DMS153 treated with DMSO at 0.1 percent for 48 hours (cell line): ENCODE results near the gene RPTOR.
"Not testable (repeated sequence)": the region's sequence is repeated elsewhere in the genome, so short reads cannot be mapped to it uniquely, and the experiment has no call there.

Source experiments
- DNase-seq: peaks from one replicate; lab custom pipeline; 2025; ENCODE audit not compliant: unreplicated experiment; lab: John Stamatoyannopoulos, UW

The RPTOR gene

DNA sequence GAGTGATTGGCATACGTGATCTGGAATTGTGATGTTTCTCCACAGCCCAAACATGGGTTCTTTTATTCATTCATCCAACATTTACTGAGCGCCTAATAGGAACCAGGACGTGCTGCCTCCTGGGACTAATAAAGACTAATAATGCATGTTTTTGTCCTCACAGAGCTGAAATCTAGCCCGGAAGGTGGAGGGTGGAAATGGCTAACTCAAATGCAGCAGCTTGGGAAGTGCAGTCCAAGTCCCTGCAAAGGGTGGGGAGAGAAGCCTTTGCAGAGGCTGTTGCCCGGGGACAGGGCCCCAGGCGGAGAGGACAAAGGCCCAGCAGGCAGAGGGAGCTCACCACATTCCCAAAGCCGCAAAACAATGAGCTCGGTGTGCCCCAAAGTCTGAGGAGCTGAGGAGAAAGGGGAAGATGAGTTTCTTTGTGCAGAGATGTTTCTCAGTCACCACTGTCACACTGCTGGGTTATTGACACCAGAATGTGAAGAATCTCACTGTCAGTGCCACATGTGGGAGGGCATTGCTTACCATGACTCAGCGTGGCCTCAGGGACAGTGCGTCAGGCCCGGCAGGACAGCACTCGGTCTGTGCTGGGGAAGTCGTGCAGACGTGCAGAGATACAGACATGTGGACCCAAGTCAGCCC, 328.8 kb downstream of the RPTOR start:
- DNase-seq = no peak

DNA sequence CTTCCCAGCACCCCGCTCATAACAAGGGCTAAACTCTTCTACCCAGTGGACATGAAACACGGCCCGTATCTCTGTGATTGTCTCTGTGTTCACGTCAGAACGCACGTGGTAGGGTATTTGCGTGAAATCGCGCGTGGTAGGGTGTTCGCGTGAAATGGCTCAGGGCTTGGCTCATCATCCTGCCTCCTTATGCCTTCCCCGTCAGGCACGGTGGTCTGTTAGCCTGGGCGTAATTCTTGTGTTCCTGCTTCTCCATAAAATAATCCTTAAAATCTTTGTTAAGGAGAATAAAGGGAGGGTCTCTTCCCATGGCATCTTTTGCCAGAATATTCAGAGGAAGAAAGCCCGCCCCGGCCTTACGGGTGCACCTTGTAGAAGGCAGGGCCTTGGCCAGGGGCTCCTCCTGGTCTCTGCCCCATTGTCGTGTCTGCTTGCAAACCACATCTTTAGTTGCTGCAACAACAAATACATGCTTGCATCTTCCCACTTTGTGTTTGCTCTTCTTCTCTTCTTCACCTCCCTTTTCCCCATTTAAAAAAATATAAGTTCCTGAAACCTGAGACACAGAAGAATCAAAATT, 330.3 kb downstream of the RPTOR start:
- DNase-seq = no peak

DNA sequence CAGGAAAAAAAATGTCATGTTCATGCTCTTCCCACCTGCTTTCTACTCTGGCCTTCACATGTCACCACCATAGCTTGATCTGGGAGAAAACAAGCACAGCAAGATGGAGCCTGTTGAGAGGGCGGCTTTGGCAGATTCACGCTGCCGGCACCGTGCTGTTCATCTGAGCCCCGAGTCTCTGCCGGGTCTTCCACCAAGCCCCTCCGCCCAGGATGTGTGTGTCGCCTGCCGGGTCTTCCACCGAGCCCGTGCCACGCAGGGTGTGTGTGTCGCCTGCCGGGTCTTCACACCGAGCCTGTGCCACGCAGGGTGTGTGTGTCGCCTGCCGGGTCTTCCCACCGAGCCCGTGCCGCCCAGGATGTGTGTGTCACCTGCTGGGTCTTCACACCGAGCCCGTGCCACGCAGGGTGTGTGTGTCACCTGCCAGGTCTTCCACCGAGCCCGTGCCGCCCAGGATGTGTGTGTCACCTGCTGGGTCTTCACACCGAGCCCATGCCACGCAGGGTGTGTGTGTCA, 330.9 kb downstream of the RPTOR start:
- DNase-seq = not testable (repeated sequence)

DNA sequence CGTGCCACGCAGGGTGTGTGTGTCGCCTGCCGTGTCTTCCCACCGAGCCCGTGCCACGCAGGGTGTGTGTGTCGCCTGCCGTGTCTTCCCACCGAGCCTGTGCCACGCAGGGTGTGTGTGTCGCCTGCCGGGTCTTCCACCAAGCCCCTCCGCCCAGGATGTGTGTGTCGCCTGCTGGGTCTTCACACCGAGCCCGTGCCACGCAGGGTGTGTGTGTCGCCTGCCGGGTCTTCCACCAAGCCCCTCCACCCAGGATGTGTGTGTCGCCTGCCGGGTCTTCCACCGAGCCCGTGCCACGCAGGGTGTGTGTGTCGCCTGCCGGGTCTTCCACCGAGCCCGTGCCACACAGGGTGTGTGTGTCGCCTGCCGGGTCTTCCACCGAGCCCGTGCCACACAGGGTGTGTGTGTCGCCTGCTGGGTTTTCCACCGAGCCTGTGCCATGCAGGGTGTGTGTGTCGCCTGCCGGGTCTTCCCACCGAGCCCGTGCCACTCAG, 331.9 kb downstream of the RPTOR start:
- not testable (repeated sequence) for DNase-seq

DNA sequence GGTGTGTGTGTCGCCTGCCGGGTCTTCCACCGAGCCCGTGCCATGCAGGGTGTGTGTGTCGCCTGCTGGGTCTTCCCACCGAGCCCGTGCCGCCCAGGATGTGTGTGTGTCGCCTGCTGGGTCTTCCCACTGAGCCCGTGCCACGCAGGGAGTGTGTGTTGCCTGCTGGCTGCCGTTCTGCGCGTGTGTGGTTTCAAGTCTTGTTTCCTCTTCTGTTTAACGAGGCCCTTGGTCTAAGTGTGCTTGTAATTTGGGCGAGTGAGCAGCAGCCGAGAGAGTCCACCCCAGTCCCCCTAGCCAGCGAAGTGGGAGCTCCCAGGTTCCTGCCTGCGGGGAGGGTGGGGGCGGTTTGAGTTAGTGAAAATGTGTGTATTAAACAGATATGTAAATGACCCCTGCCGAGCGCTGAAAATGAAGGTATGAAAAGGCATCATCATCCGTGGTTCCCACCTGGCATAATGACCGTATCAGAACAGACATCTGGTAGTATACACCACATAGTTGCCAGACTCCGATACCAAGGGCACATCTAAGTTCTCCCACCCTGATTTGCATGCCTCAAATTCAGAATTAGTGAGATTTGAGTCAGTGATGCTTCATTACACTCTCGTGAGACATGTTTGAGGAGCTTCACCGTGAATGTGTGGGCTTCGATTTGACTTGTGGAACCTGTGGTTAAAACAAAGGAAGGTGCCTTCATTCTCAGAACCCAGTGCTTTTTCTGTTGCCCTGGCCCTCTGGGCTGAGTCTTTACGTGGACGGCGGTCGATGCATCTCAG, 332.5 kb downstream of the RPTOR start:
- DNase-seq = no peak

DNA sequence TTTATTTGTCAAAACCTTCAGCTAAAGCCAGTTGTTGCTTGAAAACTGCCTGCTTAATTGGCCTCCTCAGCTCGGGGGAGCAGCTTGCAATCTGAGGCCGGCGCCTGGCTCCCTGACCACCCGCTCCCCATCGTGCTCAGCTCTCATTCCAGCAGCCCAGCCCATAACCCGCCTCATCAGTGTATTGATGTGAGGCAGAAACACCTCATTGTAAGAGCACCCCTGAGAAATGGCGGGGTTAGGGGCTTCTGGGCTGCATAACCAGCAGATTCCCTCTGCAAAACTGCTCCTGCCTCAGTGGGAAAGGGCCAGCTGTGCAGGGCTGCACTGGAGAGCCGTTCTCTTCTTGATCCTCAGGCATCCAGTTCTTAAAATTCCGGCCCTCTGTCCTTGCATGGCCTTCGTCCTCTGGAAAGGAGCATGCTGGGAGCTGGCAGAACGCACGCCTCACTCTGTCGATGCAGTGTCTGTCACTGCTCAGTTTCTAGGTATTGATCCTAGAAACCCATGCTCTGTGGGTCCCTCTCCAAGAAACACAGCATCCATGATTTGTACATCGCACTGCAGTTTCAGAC, 333.2 kb downstream of the RPTOR start:
- no peak for DNase-seq

DNA sequence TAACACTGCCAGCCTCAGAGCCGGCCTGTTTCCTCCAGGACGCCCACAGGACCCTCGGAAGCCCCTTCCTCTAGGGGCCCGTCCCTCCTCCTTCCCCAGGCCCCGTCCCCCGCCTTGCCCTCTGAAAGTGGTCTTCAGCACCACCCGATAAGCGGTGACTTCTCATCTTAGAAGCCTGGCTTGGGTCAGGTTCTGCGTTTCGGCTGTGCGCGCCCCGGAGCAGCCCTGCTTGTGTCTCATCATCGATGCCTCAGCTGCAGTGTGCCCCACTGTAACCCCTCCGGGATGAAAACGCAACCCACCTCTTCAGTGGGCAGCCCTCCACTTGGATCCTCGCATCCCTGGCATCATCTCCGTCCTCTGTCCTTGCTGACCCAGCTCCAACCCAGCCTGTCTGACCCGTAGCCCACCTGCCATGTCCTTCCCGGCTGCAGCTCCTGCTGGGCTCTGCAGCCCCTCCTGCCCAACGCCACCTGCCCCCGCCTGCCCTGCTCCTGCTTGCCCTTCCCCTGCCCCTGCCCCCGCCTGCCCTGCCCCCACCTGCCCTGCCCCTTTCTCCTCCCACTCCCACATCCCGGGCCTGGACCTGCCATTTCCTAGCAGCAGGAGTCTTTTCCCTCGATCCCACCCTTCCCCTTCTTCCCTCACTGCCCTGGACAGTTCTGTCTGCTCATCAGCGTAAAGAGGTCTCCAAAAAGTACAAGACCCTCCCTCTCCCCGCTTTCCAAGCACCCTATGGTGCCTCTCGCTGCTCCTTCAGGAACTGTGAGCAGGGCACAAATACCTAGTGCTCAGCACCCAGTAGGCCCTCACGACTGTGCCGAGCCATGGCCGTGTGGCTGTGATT, 334.5 kb downstream of the RPTOR start:
- DNase-seq = no peak

DNA sequence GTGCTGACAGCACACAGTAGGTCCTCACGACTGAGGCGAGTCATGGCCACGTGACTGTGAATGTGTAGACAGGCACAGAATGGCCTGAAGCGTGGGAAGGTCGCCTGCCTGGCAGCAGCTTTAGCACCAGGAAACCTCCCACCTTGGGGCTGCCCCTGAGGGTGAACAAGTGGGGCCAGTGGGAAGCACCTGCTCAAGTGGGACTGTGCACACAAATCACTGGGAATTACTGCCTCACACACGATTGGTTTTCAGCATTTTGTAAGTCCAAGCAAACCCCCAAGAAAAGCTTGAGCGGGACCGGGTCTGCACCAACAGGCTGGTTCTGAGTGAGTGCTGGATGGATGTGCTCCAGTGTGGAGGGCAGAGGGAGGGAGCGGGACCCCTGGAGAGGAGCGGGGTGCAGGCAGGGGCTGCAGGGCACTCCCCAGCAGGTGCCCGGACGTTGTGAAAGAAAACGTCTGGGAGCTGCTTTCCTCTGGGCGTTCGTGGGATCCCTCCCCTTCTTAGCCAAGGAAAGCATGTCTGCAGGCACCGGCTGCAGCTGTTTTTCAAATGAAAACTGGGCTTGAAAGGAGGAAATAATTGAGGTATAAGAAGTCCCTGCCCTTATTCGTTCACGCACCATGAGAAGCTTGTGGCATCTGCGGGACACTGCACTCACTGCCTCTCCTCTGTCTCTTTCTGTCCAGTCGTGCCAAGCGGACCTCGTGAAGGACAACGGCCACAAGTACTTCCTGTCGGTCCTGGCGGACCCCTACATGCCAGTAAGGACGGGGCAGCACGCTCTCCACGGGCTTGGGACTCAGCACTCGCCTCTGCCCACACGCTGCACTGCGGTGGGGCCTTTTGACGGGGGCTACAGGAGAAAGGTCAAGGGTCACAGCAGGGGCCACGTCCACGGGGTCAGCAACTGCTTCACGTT, 335.3 kb downstream of the RPTOR start:
- no peak for DNase-seq

DNA sequence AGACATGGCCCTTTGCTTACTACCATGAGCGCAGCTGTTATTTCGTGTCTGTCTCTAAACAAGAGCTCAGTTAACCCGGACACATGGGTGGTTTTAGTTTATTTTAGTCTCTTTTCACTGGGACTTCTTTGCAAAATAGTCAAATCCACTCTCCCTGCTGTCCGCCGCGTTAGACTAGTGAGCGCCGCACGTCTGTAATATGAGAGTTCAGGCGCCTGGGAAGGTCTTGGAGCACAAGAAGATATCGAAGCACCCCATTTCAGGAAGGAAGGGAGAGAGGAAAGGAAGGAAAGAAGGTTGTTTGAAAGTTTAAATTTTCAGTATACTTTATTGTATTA, 336.0 kb downstream of the RPTOR start:
- DNase-seq = no peak

DNA sequence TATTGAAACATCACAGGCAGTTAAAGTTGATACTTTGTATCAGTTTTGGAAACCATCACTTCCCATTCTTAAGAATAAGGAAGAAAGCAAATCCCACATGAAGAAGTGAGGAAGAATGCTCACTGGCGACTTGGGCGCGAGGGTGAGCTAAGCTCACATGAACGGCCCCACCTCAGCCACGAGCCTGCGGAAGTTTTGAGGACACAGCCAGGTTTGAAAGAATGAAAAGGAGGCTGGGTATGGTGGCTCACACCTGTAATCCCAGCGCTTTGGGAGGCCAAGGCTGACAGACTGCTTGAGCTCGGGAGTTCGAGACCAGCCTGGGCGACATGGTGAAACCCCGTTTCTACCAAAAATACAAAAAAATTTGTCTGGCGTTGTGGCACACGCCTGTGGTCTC, 336.7 kb downstream of the RPTOR start:
- no peak for DNase-seq

DNA sequence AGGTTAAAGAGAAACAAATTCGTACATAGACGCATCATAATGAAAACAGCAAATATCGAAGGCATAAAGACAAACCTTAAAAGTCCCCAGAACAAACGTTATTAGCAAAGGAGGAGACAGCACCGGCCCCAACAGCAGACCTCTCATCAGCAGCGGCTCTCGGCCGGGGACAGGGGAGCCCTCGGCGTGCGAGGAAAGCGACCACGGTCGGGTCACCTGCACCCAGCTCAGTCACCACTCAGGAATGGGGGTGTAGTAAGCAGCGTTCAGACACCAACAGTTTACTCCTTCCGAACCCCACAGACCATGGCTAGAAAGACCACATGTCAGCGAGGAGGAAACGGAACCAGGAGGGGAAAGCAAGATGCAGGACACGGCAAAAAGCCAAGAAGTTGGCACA, 337.7 kb downstream of the RPTOR start:
- no peak for DNase-seq

DNA sequence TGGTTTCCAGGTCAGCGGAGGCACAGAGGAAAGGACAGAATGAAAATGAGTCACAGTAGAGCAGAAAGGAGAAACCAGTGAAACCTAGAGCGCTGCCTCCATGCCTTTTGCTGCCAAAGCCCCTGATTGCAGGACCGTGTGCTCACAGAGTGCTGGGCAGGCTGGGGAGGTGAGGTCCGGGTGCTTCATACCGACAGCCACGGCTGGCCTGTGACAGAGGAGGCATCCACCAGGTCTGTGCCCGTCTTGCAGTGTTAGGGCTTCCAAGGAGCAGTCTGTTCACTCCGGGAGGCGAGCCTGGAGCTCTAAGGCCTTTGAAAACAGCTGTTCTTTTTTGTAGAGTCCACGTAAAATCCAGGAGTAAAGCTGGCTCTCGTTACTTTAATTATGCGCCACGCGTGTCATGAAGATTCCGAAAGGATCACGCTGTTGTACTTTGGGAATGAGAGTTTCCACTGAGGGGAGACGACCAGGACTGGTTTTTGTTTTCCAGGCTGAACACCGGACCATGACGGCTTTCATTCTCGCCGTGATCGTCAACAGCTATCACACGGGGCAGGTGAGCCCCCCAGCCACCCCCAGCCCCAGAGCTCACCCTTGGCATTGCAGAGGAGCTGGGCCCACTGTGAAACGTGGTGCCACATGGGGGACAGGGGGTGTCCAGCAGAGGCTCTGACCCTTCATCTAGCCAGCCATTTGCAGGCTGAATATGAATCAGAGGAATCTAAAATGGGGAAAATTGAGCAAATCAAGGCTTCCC, 338.5 kb downstream of the RPTOR start:
- DNase-seq = no peak

DNA sequence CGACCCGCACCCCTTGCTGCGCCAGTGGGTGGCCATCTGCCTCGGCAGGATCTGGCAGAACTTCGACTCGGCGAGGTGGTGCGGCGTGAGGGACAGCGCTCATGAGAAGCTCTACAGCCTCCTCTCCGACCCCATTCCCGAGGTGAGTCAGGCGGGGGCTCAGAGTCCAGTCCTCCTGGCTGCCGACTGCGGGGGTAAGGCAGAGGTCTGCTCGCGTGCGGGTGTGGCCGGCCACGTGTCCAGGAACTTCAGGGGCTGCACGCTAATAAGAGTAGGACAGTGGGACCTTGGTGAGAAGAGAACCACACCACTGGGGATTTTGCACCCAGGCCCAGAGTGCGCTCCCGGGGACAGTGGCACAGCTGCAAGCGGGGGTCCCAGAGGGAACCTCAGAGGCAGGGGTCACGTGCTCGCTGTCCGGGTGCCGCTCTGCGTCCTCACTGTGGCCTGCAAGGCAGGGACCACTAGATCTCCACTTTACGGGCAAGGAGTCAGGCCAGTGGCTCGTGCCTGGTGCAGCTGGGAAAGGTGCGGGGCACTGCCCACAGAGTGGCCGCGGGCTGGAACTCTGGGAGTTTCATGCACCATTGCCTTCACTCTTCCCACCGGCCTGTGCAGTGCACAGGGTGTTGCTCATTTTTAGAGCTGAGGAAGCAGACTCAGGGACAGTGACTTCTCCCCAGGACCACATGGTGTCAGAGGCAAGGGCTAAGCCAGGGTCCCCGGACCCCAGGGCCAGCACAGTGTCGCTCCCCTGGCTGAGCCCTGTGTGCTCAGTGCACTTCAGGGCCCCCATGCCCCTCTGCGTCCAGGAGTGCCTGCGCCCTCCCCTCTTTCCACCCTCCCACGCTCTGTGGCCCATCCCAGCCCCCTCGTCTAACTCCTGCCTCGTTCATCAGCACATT, 339.4 kb downstream of the RPTOR start:
- no peak for DNase-seq

DNA sequence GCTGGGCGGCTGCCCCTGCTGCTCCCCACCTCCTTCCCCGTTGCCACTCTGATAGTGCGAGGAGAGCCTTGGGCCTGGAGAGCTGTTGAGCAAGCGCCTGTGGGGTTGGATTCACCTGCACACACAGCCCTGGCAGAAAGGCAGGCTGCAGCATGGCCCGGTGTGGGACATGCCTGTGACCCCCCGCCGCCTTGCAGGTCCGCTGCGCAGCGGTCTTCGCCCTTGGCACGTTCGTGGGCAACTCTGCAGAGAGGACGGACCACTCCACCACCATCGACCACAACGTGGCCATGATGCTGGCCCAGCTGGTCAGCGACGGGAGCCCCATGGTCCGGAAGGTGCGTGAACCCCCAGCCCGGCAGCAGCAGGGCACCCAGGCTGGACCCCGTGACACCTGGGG, 340.2 kb downstream of the RPTOR start:
- no peak for DNase-seq

DNA sequence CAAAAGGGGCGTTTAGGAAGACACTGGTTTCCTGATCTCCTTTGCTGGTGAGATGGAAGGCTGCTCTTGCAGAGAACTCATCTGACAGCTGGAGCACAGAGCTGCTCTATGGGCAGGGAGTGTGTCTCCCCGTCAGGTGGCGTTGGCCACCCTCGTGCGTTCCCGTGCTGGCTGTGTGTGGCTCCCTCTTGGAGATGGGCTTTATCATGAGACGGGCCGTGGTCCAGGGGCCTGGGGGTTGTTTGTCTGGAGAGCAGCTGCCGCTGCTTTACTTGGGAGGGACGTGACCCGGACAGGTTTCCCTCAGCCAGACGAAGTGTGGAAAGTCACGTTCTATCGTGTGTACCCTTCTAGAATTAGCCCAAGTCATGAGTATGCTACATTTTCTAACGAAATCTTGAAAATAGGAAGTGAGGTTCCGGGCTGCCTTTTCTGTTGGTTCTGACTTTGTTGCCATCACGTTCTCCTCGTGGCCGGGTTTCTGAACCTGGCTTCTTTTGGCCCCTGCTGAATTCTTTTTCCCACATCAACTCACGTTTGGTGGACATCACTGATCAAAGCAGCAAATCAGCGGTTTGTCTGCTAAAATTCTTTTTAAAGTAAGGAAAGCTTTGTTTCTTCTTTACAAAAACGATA, 341.4 kb downstream of the RPTOR start:
- DNase-seq = no peak

DNA sequence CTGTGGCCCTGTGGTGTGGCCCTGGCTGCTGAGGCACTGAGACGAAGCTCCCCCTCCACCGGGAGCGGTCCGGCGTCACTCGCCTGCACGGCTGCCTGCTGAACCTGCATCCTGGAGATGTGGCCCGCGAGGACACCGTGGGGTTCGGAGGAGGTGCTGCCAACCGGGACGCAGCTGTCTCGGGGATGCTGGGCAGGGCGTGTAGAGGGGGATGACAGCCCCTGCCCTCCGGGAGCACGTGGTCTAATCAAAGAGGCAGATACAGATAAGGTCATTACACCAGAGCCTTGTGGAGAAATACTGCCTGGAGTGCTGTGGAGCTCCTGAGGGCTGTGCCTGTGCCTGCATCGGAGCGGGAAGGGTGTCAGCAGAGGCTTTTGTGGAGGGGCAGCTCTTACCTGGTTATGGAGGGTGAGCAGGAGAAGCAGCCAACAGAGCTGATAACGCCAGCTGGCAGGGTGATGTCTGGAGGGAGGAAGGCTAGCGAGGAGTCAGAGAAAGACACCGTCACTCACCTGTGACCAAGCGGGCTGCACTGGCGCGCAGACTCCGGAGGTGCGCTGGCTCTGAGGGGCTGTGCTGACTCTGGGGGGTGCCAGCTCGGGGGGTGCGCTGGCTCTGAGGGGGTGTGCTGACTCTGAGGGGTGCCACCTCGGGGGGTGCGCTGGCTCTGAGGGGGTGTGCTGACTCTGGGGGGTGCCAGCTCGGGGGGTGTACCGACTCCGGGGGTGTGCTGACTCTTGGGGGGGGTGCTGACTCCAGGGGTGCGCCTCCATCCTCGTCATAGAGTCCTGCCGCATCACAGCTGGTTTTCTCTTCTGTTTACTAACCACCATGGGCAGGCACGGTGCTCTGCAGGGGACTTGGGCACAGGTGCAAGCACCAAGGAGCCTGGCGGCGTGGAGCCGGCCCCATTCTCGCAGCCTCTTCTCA, 342.3 kb downstream of the RPTOR start:
- no peak for DNase-seq
